Omental fat pad (tissue), 4 donors: ENCODE results near the gene ADAM12. TPM values are rescaled to one million over a fixed set of nuclear protein-coding genes. Genes with fewer than 3 reads are reported as not detected.

Experiments
- ATAC-seq: fragments of 150-250 bp; one replicate; pipeline ENCODE4 v1.9.1; 2016; ENCODE audit warnings: mild to moderate bottlenecking, moderate library complexity; ENCODE audit not compliant: low FRiP score
- DNase-seq: peaks from one replicate; pipeline ENCODE4 v3.0.0-alpha.2; 2019; ENCODE audit warnings: low spot score
- total RNA-seq, 4 donors: library from RNA; depleted of rRNA; stranded (reverse); fragments of >200 nt; gene quantifications; one replicate each; pipeline ENCODE4 v1.1.0, GENCODE V29; 2016
- TF ChIP-seq, protein P1 (sequence below), 3 donors: fragments of 450-650 bp; IDR thresholded peaks; one replicate each; pipeline ENCODE4 v1.5.1; 2016 to 2017; ENCODE audit warnings: antibody characterized with exemption in 3 of 3, mild to moderate bottlenecking in 3 of 3, moderate library complexity in 2 of 3

ADAM12 gene
- total RNA-seq, 4 donors from 2014 or later: 4.9 to 24.4 (median 10.9) TPM

DNA sequence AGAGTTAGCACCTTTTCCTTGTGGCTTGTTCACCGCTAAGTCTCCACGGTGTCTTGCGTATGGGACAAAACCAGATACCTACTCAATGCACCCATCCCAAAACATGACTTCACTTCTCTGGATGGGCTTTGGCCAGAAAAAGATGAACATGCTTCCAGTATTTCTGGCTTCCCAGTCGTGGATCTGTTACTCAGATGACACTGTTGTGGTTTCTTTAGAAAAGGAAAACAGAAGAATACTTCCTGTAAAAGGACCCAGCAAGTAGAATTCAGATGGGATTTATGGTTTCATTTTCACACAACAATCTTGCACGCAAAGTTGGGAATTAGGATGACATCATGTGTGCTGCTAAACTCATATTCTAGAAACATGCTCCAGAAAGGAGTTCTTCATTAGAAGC is 216.7 kb downstream of the ADAM12 start:
- ATAC-seq (no peak), DNase-seq (no peak)
- TF ChIP-seq, protein P1, sequence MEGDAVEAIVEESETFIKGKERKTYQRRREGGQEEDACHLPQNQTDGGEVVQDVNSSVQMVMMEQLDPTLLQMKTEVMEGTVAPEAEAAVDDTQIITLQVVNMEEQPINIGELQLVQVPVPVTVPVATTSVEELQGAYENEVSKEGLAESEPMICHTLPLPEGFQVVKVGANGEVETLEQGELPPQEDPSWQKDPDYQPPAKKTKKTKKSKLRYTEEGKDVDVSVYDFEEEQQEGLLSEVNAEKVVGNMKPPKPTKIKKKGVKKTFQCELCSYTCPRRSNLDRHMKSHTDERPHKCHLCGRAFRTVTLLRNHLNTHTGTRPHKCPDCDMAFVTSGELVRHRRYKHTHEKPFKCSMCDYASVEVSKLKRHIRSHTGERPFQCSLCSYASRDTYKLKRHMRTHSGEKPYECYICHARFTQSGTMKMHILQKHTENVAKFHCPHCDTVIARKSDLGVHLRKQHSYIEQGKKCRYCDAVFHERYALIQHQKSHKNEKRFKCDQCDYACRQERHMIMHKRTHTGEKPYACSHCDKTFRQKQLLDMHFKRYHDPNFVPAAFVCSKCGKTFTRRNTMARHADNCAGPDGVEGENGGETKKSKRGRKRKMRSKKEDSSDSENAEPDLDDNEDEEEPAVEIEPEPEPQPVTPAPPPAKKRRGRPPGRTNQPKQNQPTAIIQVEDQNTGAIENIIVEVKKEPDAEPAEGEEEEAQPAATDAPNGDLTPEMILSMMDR (IDR thresholded peaks at IDR 0.05): no peak

DNA sequence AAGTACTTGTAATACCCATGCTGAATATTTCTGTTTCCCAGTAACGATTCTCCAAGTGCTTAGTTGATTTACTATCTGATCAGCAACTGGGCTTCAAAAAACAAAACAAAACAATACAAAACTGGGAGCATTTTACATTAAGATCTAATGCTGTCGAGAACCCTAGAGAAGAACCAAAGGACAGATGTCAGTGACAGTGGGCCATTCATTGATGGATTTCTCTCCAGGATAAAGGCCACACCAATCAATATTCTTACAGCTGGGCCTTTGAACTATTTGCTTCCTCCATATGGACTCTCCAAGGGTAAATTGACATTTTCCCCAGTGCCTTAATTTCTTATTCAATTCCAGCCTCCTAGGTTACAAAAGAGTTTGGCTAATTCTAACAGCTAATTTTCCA is 217.5 kb downstream of the ADAM12 start:
- TF ChIP-seq, protein P1 (IDR thresholded peaks at IDR 0.05): no peak
- no peak for DNase-seq
- no peak for ATAC-seq

DNA sequence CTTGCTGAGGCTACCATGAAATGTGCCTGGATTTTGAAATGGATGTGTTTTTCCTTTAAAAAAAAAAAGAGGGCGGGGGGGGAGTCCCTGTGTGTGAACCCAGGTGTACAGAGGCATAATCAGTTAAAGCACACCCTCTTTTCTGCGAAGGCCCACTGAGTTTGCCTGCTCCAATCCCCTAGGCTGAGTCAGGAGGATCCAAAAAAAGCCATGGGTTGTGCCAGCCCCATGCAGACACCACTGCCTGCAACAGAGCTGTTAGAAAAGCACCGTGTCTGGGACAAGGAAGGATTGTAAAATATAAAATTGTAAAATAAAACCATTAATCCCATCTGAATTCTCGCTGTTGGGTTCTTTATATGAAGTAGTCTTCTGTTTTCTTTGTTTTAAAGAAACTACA is 217.9 kb downstream of the ADAM12 start:
- TF ChIP-seq, protein P1 (IDR thresholded peaks at IDR 0.05): no peak
- DNase-seq (no peak), ATAC-seq (no peak)

DNA sequence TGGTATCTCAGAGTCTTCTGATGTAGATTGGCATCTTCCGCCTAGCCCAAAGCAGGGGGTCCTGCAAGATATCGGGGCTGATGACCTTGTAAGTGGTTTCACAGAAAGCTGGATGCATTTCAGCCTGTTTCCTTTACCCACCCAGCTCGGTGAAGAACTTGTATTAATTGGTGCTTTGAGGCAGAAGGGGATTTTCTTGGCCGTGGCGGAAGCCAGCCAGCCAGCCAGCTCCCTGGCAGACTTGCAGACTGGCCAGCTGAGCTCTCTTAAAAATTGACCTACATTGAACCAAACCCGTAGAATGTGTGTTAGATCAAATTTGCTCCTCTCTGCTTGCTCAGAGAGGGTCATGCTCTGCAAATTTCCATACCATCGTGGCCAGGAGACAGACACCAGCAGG is 218.4 kb downstream of the ADAM12 start:
- DNase-seq (no peak), ATAC-seq (no peak)
- TF ChIP-seq, protein P1 (IDR thresholded peaks at IDR 0.05): no peak

DNA sequence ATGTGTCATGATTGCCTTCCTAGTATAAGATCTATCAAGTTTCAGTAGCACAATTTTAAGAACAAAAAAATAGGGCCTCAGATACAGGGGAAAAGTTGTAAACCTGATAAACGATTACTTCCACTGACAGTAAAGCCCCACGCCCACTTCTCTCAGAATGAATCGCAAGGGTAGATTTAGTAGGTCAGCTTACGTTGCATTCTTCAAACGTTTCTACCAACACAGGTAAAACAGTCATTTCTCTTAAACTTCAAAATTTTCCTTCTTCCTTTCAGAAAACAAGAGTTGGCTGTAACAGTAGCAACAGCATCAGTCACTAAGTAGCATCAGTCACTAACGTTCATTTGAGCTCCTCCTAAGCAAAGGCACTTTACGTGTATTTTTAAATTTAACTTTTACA is 221.5 kb downstream of the ADAM12 start:
- TF ChIP-seq, protein P1 (IDR thresholded peaks at IDR 0.05): no peak
- DNase-seq (no peak), ATAC-seq (no peak)

DNA sequence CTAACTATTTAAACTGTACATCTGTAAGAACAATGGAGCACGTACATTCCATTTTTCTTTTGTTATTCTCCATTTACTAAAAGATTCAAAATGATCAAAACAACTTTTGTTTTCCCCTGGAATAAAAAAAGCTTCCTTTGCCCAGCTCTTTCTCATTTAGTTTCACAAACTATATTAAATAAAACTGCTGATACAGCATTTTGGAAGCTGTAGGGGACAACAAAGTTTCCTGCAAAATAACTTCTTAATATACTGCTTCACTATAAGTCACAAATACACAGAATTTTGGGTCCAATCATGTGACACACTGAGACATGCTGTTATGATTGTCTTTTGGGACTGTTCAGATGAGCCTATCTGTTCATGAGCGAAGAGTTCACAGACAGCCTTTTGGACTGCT is 222.4 kb downstream of the ADAM12 start:
- no peak for ATAC-seq
- DNase-seq: no peak
- TF ChIP-seq, protein P1 (IDR thresholded peaks at IDR 0.05): no peak

DNA sequence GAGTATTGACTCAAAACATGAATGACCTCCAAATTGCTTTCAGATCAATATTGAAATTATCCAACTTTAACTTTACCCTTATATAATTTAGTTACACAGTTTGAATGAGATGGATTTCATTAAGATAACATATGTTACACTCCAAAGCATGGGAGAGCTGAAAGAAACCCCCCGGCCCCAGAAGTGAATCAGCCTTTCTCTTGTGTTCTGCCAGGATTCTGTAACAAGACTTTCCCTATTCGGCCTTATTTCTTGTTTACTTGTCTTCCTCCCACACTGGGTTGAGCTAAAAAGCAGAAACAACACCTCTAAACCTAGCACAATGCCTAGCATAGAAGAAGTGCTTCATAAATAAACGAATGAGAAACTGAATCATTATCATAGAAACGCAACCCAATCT is 224.8 kb downstream of the ADAM12 start:
- TF ChIP-seq, protein P1 (IDR thresholded peaks at IDR 0.05): no peak
- ATAC-seq: no peak
- DNase-seq: no peak
